ENCODE results near the gene WWOX.

Gene WWOX

GRCh38 chr16:79181419-79181818, 1082.0 kb downstream of the WWOX start:
- no peak for DNase-seq (ENCODE audit: low read depth)
- H3K4me3 ChIP-seq (ENCODE audit: low read length), result no peak overlapping the region
- TF ChIP-seq CTCF (IDR thresholded peaks at IDR 0.05; ENCODE audit: insufficient read depth, low read depth, low read length, missing control alignments), result no peak

- TF ChIP-seq CTCF (IDR thresholded peaks at IDR 0.05; ENCODE audit: insufficient read depth, low read depth, low read length, missing control alignments), result no peak
- DNase-seq (ENCODE audit: low read depth), result no peak
- no peak overlapping the region for H3K4me3 ChIP-seq (ENCODE audit: low read length)
Observed at GRCh38 chr16:79182616-79183015, 1083.2 kb downstream of the WWOX start.

GRCh38 chr16:79183571-79183970, 1084.1 kb downstream of the WWOX start:
- TF ChIP-seq CTCF (IDR thresholded peaks at IDR 0.05; ENCODE audit: insufficient read depth, low read depth, low read length, missing control alignments), result no peak
- no peak for DNase-seq (ENCODE audit: low read depth)

GRCh38 chr16:79184464-79185030, 1085.1 kb downstream of the WWOX start:
- no peak for TF ChIP-seq CTCF (IDR thresholded peaks at IDR 0.05; ENCODE audit: insufficient read depth, low read depth, low read length, missing control alignments)
- no peak for DNase-seq (ENCODE audit: low read depth)
- no peak overlapping the region for H3K4me3 ChIP-seq (ENCODE audit: low read length)

More at GRCh38 chr16:79183571-79183970, 1084.1 kb downstream of the WWOX start:
- H3K4me3 ChIP-seq (ENCODE audit: low read length), result no peak overlapping the region

- DNase-seq (ENCODE audit: low read depth), result no peak
- TF ChIP-seq CTCF (IDR thresholded peaks at IDR 0.05; ENCODE audit: insufficient read depth, low read depth, low read length, missing control alignments), result no peak
- H3K4me3 ChIP-seq (ENCODE audit: low read length), result no peak overlapping the region
Observed at GRCh38 chr16:79185711-79186110, 1086.3 kb downstream of the WWOX start.

- no peak for TF ChIP-seq CTCF (IDR thresholded peaks at IDR 0.05; ENCODE audit: insufficient read depth, low read depth, low read length, missing control alignments)
- H3K4me3 ChIP-seq (ENCODE audit: low read length), result no peak overlapping the region
- no peak for DNase-seq (ENCODE audit: low read depth)
Observed at GRCh38 chr16:79186196-79186595, 1086.7 kb downstream of the WWOX start.

GRCh38 chr16:79188115-79188738, 1088.8 kb downstream of the WWOX start:
- H3K4me3 ChIP-seq (ENCODE audit: low read length), result no peak overlapping the region
- DNase-seq (ENCODE audit: low read depth), result no peak
- no peak for TF ChIP-seq CTCF (IDR thresholded peaks at IDR 0.05; ENCODE audit: insufficient read depth, low read depth, low read length, missing control alignments)

Measured in epithelial cell of esophagus (primary cell).